ENCODE data around the gene AUP1.

The AUP1 gene

DNA sequence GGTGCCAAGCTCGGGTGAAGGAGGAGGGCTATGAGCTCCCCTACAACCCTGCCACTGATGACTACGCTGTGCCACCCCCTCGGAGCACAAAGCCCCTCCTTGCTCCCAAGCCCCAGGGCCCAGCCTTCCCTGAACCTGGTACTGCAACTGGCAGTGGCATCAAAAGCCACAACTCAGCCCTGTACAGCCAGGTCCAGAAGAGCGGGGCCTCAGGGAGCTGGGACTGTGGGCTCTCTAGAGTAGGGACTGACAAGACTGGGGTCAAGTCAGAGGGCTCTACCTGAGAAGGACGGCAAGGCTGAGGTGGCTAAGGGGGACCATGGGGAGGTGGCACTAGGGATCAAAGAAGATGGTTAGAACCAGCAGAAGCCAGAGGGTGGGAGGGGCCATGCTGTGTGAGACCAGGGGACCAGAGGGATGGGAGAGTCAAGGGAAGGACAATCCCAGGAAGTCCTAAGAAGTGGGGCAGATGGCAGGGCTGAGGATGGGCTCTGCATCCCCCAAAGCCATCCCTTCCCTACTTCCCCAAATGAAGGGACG, 27.4 kb upstream of the AUP1 start:
- H3K4me3 ChIP-seq (ENCODE audit: low read depth, low read length), result no peak overlapping the region

DNA sequence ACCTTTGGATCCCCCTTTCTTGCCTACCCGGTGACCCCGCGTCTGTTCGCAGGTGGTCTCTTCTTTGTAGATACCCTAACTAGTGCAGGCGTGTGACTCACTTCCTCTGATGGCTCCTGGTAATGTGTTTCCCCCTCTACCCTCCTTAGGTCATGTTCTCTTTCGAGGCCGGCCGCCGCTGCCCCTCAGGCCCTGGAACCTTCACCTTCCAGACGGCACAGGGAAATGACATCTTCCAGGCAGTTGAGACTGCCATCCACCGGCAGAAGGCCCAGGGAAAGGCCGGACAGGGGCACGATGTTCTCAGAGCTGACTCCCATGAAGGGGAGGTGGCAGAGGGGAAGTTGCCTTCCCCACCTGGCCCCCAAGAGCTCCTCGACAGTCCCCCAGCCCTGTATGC, 26.7 kb upstream of the AUP1 start:
- H3K4me3 ChIP-seq (ENCODE audit: low read depth, low read length), result no peak overlapping the region

DNA sequence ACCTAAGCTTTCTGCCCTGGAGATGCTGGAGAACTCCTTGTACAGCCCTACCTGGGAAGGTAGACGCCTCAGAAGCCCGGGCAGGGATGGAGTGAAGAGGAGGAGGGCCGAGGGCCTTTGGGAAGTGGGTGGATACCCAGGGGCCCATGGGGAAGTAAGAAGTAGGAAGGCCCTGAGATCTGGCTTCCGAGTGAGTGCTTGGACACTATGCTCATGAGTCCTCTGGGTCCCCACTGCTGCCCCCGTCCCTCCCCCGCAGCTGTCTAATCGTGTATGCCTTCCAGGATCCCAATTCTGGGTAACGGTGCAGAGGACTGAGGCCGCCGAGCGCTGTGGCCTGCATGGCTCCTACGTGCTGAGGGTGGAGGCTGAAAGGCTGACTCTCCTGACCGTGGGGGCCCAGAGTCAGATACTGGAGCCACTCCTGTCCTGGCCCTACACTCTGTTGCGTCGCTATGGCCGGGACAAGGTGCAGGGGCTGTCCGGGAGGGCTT, 26.2 kb upstream of the AUP1 start:
- peak overlapping the region; percentile 88 for H3K4me3 ChIP-seq (ENCODE audit: low read depth, low read length)

DNA sequence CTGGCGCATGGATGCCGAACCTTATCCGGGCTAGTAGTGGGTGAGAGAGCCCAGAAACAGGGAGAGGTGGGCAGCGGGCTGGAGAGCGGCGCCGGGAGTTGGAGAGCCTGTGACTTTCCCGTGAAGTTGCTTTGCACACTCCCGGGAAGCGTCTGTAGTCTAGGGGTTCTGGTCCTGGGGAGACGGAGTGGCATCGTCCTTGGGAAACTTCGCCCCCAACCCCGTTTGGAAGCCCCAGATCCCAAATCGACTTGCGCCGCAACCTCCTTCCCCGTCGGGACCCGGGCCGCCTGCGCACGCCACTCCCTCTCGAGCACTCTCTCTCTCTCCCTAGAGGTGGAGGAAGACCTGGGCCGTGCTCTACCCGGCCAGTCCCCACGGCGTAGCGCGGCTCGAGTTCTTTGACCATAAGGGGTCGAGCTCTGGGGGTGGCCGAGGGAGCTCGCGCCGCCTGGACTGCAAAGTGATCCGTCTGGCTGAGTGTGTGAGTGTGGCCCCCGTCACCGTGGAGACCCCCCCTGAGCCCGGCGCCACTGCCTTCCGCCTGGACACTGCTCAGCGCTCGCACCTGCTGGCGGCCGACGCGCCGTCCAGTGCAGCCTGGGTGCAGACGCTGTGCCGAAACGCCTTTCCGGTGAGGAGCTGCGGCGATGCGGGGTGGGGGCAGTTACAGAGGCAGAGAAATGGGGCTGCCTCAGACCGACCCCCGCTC, 25.5 kb upstream of the AUP1 start:
- H3K4me3 ChIP-seq (ENCODE audit: low read depth, low read length), result peak overlapping the region; percentile 88

DNA sequence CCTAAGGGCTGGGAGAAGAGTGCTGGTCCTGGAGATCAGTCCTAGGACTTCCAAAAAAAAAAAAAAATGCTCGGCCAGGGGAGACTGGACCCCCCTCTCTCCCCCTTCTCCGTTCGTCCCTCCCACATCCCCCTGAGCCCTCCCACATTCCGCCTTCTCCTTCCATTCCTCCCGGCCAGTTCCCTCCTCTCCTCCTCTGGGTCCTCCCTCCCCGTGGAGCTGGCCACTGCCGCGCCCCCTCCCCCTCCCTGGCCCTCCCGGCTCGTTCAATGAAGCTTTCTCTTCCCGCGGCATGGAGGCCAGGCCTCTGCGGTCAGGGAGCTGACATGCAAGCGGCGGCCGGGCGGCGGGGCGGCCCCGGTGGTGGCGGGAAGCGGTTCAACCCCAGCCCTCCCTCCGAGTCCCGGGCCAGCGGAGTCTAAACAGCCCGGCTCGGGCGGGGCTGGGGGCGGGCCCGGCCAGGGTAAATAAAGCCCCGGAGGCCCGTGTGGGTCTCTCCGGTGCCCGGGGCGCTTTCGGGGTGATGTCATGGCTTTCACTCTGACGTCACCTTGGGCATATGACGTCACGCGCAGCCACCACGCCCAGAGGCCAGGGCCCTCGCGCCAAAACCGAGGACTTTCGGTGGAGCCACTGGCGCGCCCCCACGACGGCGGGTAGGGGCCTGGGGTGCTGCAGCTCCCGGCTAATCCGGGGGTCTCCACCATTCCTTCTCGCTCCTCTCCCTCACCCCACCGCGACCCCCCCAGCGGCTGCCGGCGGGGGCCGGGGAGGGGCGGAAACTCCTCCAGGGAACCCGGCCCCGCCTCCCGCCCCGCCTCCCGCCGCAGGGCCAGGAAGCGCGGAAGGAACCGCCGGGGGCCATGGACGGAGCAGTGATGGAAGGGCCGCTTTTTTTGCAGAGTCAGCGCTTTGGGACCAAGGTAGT, 24.6 kb upstream of the AUP1 start, which contains the start of the genes DOK1 and LOXL3:
Gene DOK1 (plus strand): TSS at position 829 of the 928 bp plus-strand sequence. CDS start 35 bp downstream, at position 864.
Gene LOXL3 (minus strand): TSS at position 51 of the 928 bp plus-strand sequence. CDS start 1,308 bp downstream, outside the sequence.
- H3K4me3 ChIP-seq (ENCODE audit: low read depth, low read length), result peak within 1 kb of the TSS; percentile 88

DNA sequence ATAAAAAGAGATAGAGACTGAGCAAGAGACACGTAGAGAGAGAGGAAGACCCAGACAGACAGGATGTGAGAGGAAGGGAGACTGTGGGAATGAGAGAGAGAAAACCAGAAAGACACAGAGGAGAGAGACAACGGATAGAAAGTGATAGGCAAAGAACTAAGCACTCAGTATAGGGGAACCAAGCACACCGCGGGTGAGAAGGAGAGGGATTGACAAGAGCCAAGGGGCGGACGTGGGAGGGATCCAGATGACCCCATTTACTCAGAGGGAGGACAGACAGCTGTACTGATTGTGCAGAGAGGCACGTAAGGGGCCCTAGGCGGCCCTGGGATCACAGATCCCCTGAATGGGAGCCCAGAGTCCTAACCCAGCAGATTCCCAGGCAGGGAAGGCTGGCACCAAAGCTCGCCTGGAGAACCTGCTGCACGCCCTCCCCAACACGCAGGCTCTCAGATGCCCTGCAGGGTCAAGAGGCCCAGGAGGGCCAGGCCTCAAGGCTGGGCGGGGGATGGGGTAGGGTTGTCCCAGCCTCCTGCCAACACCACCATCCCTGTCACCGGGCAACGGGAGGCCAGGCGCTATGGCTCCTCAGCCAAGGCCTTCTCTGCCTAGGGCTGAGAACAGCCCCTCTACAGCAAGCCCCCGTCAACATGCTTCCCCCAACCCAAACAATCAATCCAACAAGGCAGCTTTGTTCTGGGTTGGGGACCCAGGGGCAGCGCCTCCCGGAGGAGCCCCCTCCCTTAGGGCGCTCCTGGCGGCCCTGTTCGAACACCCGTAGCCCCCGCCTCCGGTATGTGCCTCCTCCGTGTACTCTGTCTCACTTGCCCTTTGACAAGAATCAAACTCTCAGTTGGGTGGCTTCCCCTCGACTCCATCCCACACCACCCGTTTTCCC, 23.7 kb upstream of the AUP1 start:
- peak overlapping the region; percentile 88 for H3K4me3 ChIP-seq (ENCODE audit: low read depth, low read length)

DNA sequence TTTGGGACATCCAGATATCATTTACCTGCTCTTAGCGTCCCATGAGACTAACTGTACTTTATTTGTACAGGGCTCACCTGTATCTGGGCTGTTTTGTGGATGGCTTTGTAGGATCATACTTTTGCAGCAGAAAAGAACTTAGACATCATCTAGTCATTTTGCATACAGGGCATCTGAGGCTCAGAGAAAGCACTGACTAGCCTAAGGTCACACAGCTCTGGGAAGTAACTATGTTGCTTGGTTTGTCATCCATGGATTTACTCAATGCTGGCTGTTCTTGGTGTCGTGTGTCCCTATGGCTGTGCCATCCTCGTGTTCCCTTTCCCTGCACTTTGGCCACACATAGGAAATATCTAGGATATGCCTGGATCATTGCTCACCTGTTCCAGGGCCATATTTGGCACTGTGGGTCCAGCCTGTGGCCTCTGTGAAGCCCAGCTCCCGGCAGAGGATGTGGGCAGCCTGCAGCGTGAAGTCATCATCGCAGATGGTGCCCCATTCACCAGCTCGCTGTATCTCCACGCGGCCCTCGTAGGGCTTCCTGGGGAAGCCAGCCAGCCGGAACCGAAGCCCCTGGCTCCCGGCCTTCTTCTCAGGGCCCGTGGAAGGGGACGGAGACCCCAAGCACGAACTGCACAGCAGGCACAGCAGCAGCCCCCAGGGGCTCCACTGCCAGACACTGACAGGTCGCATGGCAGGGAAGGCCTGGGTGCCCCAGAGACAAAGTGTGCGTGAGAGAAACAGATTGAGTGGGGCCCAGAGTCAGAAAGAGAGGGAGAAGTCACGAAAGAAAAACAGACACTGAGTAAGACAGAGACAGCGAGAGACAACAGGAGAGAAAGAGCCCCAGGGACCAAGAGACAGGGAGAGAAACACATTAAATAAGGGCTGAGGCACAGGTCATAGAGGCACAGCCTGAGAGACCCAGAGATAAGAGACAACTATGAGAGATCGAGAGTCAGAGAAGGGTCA, 22.7 kb upstream of the AUP1 start:
- no peak overlapping the region for H3K4me3 ChIP-seq (ENCODE audit: low read depth, low read length)

DNA sequence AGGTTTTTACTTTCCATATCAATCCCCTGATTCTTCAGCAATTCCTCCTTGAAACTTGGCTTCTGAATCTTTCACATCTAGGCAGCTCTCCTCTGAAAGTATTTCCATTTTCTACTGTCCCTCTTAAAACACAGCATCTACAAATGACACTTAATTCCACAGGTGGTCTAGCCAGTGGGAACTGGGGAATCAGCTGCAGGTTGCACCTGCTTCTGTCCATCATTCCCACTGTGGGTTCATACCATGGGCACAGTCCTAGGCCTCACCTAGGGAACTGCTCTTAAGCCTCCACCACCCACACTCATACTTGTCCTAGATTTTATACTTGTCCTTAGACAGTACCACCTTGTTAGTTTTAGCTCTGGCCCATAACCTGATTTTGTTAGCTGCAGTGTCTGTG, 22.0 kb upstream of the AUP1 start:
- no peak overlapping the region for H3K4me3 ChIP-seq (ENCODE audit: low read depth, low read length)

DNA sequence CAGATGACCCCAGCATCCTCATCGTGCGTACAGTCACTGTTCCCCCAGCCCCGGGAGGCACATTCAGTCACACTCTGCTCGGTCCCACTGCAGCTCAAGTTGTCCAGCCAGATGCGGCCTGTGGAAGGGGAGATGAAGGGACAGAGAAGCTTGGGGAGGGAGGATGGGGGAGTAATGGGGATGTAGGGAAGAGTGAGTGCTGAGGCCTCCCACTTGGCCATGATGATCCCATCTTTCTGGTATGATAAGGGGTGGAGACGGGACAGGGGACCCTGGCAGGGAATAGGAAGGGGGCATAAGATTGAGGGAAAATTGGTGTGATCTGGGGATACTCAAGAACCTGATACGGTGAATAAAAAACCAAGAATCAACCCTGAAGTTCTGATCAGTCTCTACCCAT, 20.7 kb upstream of the AUP1 start:
- no peak overlapping the region for H3K4me3 ChIP-seq (ENCODE audit: low read depth, low read length)

DNA sequence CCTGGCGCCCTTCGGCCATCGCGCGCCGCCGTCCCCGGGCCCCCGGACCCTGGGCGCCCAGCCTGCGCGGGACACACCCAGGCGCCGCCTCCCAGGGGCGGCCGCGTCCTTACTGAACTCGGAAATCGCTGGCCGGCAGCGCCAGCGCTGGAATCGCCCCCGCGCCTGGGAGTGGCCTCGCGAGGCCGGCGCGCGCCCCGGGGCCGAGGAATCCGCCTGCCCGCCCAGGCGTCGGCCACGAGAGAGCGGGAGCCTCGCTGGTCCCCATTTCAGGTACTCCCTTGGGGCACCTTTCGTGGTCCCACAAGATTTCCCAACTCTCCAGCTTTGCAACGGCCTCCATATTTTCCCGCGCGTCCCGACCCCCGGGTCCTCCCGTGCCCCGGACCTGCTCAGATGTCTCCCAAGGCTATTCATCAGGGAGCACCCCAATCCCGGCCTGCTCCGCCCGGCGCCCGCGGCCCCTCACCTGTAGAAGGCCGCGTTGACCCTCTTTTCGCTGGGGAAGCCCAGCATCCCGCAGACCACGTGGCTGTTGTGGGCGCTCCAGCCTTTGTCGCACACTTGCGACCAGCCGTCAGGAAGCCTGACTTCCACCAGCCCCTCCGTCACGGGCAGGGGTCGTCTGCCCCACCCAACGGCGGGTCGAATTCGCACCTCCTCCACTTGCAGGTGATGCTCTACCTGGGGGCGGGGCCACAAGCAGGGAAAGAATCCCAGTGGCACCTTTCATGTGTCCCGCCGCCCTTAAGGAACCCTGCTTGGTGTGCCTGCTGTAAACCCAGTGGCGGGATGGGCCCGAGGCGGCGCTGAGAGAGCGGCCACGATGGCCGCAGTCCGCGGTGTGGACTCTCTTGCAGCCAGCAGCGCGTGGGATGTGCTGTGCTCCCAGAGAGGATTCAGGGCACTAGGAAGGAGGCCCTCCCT, 19.7 kb upstream of the AUP1 start:
- peak overlapping the region; percentile 69 for H3K4me3 ChIP-seq (ENCODE audit: low read depth, low read length)

DNA sequence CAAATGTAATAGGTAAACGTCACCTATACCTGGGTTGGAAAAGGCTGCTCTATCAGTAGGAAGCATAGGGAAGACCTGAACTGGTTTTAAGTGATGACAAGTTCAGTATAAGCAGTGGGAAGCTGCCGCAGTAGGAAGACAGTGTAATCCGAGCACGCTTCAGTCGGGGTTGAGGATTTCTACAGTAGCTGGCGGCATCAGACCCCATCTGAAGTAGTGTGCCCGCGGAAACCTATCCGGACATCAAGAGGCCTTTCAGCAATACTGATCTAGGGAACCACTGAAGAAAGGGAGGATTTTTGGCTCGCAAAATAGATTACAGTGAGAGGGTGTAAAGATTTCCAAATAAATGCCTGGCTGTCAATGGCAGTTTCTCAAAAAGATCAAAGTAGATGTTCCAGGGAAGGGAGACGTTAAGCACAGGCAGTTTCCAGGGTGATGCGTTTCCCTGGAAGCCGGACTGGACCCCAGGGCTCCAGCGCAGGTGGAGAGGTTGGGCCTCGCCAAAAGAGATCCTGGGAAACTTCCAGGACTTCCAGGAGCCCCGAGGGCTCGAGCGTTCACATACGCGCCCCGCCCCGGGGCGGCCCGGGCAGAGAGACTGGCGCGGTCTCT, 18.9 kb upstream of the AUP1 start:
- peak overlapping the region; percentile 69 for H3K4me3 ChIP-seq (ENCODE audit: low read depth, low read length)

DNA sequence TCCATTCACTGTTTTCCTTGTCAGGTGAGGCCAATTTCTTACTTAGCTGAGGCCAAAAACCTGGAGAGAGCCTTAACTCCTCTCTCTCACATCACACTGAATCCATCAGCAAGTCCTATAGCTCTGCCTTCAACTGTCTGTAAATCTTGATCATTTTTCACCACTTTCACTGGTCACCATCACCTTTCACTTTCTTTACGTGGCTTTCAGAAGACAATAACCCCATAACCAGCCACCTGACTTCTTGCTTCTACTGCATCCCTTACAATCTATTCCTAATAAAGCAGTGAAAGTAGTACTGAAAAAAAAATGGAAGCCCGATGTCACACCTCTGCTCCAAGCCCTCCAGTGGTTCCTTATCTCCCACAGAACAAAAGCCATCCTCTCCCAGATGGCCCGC, 16.5 kb upstream of the AUP1 start:
- H3K4me3 ChIP-seq (ENCODE audit: low read depth, low read length), result no peak overlapping the region

DNA sequence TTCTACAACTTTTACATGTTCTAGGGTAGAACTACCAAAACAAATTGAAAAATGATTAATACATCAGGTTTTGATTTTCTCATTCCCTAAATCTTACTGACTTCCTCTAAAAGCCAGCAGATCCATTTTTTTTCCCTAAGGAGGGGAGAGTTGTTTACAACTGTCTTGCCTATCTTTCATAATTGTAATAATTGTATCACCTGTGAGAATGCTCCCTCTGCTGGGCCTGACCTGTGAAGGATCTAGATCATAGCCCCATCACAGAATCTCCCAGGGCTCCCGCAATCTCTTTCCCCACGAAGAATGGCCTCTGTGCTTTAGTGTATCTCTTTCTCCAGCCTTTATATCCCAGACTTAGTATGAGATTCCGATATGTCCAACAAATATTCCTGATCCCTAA, 15.1 kb upstream of the AUP1 start:
- H3K4me3 ChIP-seq (ENCODE audit: low read depth, low read length), result no peak overlapping the region

DNA sequence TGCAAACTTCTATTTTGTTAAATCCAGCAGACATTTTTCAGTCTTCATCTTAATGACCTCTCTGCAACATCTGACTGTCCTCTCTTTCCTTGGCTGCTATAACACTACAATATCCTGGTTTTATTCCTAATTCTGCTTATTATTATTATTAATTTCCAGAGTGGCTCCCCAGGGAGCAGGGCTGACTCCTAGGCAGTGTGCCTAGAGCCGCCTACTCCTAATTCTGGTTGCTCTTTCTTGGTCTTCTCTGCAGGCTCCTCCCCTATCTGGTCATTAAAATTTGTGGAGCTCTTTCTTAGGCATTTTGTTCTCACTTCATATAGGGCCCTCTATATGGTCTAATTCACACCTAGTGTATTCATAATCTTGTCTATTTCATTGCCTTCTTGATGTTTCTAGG, 13.5 kb upstream of the AUP1 start:
- H3K4me3 ChIP-seq (ENCODE audit: low read depth, low read length), result no peak overlapping the region

DNA sequence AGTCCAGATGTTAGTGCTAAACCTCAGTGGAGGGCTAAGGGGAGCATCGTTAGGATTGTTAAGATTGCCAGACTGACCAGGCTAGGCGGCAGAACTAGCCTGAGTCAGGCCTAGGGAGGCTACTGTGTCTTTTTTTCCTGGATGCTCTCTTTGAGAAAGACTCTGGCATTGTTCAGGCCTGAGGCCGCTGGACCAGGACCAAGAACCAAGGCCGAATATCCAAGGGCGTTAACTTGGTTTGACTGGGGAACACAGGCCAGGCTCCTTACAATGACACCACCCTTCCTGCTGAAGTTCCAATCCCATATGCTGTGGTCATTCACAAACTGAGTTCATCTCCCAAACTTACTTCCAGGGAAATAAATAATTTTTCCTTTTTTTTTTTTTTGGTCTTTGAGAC, 10.8 kb upstream of the AUP1 start:
- no peak overlapping the region for H3K4me3 ChIP-seq (ENCODE audit: low read depth, low read length)

DNA sequence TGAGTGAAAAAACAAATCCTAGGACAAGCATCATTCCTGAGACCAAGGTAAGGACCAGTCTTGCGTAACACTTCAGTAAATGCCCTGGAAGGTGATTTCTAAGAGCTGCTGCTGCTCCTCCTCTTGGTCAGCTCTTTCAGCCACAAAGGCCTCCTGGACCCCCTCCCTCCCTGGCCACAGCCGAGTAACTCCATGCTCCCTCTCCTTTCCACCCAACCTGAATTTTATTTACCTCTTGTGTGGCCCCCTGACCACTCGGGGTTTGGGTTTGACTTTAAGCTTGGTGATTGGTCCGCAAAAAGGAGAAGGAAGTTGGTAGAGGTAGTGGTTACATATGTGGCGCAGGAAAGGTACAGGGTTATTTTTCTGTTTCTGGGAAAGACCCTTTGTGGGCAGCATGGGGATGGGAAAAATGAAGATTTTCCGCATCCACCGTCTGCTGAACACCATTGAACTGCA, 9.4 kb upstream of the AUP1 start:
- no peak overlapping the region for H3K4me3 ChIP-seq (ENCODE audit: low read depth, low read length)

DNA sequence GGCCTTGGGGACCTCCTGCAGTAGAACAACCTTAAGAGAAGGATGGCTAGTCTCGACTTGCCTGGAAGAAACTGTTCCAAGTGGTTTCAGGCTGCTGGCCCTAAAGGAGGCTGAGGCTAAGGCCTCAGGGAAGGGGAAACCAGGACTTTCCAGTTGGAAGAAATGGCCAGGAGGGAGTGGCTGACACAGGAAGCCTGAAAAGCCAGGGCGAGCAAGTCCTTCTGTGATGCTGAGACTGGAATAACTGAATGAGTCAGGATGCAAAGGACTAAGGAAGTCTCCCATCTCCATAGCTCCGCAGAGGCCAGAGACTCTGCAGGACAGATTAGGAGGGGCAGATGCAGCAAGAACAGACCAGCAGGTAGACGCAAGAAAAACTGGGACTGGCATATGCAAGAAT, 7.6 kb upstream of the AUP1 start:
- H3K4me3 ChIP-seq (ENCODE audit: low read depth, low read length), result no peak overlapping the region

All from iPS-11a (cell line).